Memory B cell (primary cell): ENCODE measurements around the gene LARP4B.

ENCODE experiments used
- ATAC-seq: fragments of 150-1000 bp; cut with Tn5 transposase; 2 replicates; pipeline ENCODE4 v1.10.0; 2021; ENCODE audit warnings: low read depth, mild to moderate bottlenecking, moderate library complexity
- DNase-seq, 2 donors: peaks; one replicate each; pipeline ENCODE4 v3.0.0; 2022; ENCODE audit warnings: low spot score in 2 of 2
- H3K27ac Mint-ChIP-seq: one replicate; pipeline ENCODE4 v1.8.0; 2022; ENCODE audit warnings: mild to moderate bottlenecking, moderate library complexity, mixed read lengths
- H3K27me3 Mint-ChIP-seq: one replicate; pipeline ENCODE4 v1.8.0; 2022; ENCODE audit warnings: mixed read lengths
- H3K36me3 Mint-ChIP-seq: one replicate; pipeline ENCODE4 v1.8.0; 2022; ENCODE audit warnings: mild to moderate bottlenecking, mixed read lengths
- H3K4me1 Mint-ChIP-seq: one replicate; pipeline ENCODE4 v1.8.0; 2022; ENCODE audit warnings: mixed read lengths
- H3K4me3 Mint-ChIP-seq: one replicate; pipeline ENCODE4 v1.8.0; 2022; ENCODE audit warnings: mild to moderate bottlenecking, moderate library complexity, mixed read lengths
- H3K9me3 Mint-ChIP-seq: one replicate; pipeline ENCODE4 v1.8.0; 2022; ENCODE audit warnings: mixed read lengths

LARP4B gene

GRCh38 chr10:931326-932318, at the start of gene LARP4B:
Gene LARP4B (minus strand): TSS chr10:931705. CDS start chr10:885721, 45,984 bp downstream.
- Mint-ChIP-seq H3K27ac (peak within 1 kb of the TSS; percentile 97), H3K4me1 (peaks cover 29% of the 10 kb centered on the region), H3K36me3 (no peaks in the 10 kb centered on the region), H3K4me3 (peak within 1 kb of the TSS; percentile 92), H3K9me3 (no peaks in the 10 kb centered on the region), H3K27me3 (peaks cover 8% of the 10 kb centered on the region)
- ATAC-seq (peak; percentile 89), DNase-seq (peak; percentile 95 to 98)

GRCh38 chr10:980468-981093, 49.1 kb upstream of the LARP4B start:
- DNase-seq (no peak), ATAC-seq (no peak)
- Mint-ChIP-seq H3K4me3 (no peak overlapping the region), H3K27ac (no peak overlapping the region), H3K9me3 (peaks cover 20% of the 10 kb centered on the region), H3K4me1 (no peaks in the 10 kb centered on the region), H3K36me3 (peaks cover 18% of the 10 kb centered on the region), H3K27me3 (no peaks in the 10 kb centered on the region)

GRCh38 chr10:978826-979421, 47.4 kb upstream of the LARP4B start:
- peaks cover 18% of the 10 kb centered on the region for H3K36me3 Mint-ChIP-seq
- H3K9me3 Mint-ChIP-seq, result peaks cover 20% of the 10 kb centered on the region
- H3K27me3 Mint-ChIP-seq, result no peaks in the 10 kb centered on the region
- H3K4me3 Mint-ChIP-seq, result no peak overlapping the region
- H3K4me1 Mint-ChIP-seq, result no peaks in the 10 kb centered on the region
- no peak overlapping the region for H3K27ac Mint-ChIP-seq
- ATAC-seq (no peak), DNase-seq (no peak)

GRCh38 chr10:976316-976715, 44.8 kb upstream of the LARP4B start:
- no peak for ATAC-seq
- no peak for DNase-seq
- no peak overlapping the region for H3K4me3 Mint-ChIP-seq
- peaks cover 20% of the 10 kb centered on the region for H3K9me3 Mint-ChIP-seq
- peaks cover 18% of the 10 kb centered on the region for H3K36me3 Mint-ChIP-seq
- H3K27me3 Mint-ChIP-seq, result peaks cover 4% of the 10 kb centered on the region
- H3K4me1 Mint-ChIP-seq, result peaks cover 4% of the 10 kb centered on the region
- H3K27ac Mint-ChIP-seq, result no peak overlapping the region

GRCh38 chr10:974785-975074, 43.2 kb upstream of the LARP4B start:
- Mint-ChIP-seq H3K27ac (no peak overlapping the region), H3K4me1 (peaks cover 4% of the 10 kb centered on the region), H3K9me3 (peaks cover 13% of the 10 kb centered on the region), H3K27me3 (peaks cover 4% of the 10 kb centered on the region), H3K36me3 (peaks cover 11% of the 10 kb centered on the region), H3K4me3 (no peak overlapping the region)
- ATAC-seq (no peak), DNase-seq (no peak)

- peaks cover 13% of the 10 kb centered on the region for H3K9me3 Mint-ChIP-seq
- DNase-seq, result no peak
- peaks cover 9% of the 10 kb centered on the region for H3K36me3 Mint-ChIP-seq
- H3K4me3 Mint-ChIP-seq, result no peak overlapping the region
- peaks cover 4% of the 10 kb centered on the region for H3K27me3 Mint-ChIP-seq
- ATAC-seq, result no peak
- no peak overlapping the region for H3K27ac Mint-ChIP-seq
- H3K4me1 Mint-ChIP-seq, result peaks cover 4% of the 10 kb centered on the region
These were observed 42.7 kb upstream of the LARP4B start for GRCh38 chr10:974038-974784.

- ATAC-seq (peak; percentile 31), DNase-seq (no peak)
- H3K27ac Mint-ChIP-seq, result no peak overlapping the region
- peaks cover 4% of the 10 kb centered on the region for H3K4me1 Mint-ChIP-seq
- peaks cover 8% of the 10 kb centered on the region for H3K36me3 Mint-ChIP-seq
- peaks cover 10% of the 10 kb centered on the region for H3K27me3 Mint-ChIP-seq
- H3K4me3 Mint-ChIP-seq, result no peak overlapping the region
- peaks cover 7% of the 10 kb centered on the region for H3K9me3 Mint-ChIP-seq
These were observed 41.3 kb upstream of the LARP4B start for GRCh38 chr10:972763-973162.

- H3K36me3 Mint-ChIP-seq, result peaks cover 6% of the 10 kb centered on the region
- H3K27me3 Mint-ChIP-seq, result peaks cover 13% of the 10 kb centered on the region
- no peak overlapping the region for H3K27ac Mint-ChIP-seq
- peaks cover 7% of the 10 kb centered on the region for H3K9me3 Mint-ChIP-seq
- H3K4me1 Mint-ChIP-seq, result peaks cover 4% of the 10 kb centered on the region
- no peak for ATAC-seq
- no peak overlapping the region for H3K4me3 Mint-ChIP-seq
- no peak for DNase-seq
These were observed 40.1 kb upstream of the LARP4B start for GRCh38 chr10:971613-972012.

GRCh38 chr10:971150-971542, 39.6 kb upstream of the LARP4B start:
- Mint-ChIP-seq H3K27ac (no peak overlapping the region), H3K9me3 (peaks cover 2% of the 10 kb centered on the region), H3K4me1 (peaks cover 4% of the 10 kb centered on the region), H3K36me3 (peaks cover 2% of the 10 kb centered on the region), H3K27me3 (peaks cover 14% of the 10 kb centered on the region), H3K4me3 (no peak overlapping the region)
- ATAC-seq (no peak), DNase-seq (no peak)

- no peak for DNase-seq
- no peak for ATAC-seq
- no peak overlapping the region for H3K27ac Mint-ChIP-seq
- H3K4me3 Mint-ChIP-seq, result no peak overlapping the region
- H3K36me3 Mint-ChIP-seq, result no peaks in the 10 kb centered on the region
- peaks cover 2% of the 10 kb centered on the region for H3K9me3 Mint-ChIP-seq
- peaks cover 4% of the 10 kb centered on the region for H3K4me1 Mint-ChIP-seq
- H3K27me3 Mint-ChIP-seq, result peaks cover 19% of the 10 kb centered on the region
These were observed 39.0 kb upstream of the LARP4B start for GRCh38 chr10:970311-971149.

GRCh38 chr10:969473-970150, 38.1 kb upstream of the LARP4B start:
- Mint-ChIP-seq H3K4me1 (peaks cover 4% of the 10 kb centered on the region), H3K27ac (no peak overlapping the region), H3K9me3 (peaks cover 2% of the 10 kb centered on the region), H3K36me3 (no peaks in the 10 kb centered on the region), H3K4me3 (no peak overlapping the region), H3K27me3 (peaks cover 21% of the 10 kb centered on the region)
- no peak for DNase-seq
- ATAC-seq, result no peak

GRCh38 chr10:968546-969199, 37.2 kb upstream of the LARP4B start:
- no peaks in the 10 kb centered on the region for H3K36me3 Mint-ChIP-seq
- no peak overlapping the region for H3K27ac Mint-ChIP-seq
- no peak overlapping the region for H3K4me3 Mint-ChIP-seq
- H3K9me3 Mint-ChIP-seq, result peaks cover 2% of the 10 kb centered on the region
- H3K4me1 Mint-ChIP-seq, result peaks cover 4% of the 10 kb centered on the region
- ATAC-seq (no peak), DNase-seq (no peak)
- H3K27me3 Mint-ChIP-seq, result peaks cover 22% of the 10 kb centered on the region
